Gastroesophageal sphincter (tissue), 3 donors: Measurements from ENCODE around the gene PPP2R3A.
A peak's percentile ranks its signal among the peaks of the same experiment; 100 is the strongest.

Source experiments
- CTCF ChIP-seq, 4 experiments: fragments of 200-600 bp in 2 of 4; fragments of 450-650 bp in 2 of 4; sonication (generic) in 1 of 4; IDR thresholded peaks; one replicate each; pipeline ENCODE4 v1.5.1; 2017 to 2019; ENCODE audit warnings: antibody characterized with exemption in 4 of 4, mild to moderate bottlenecking in 2 of 4, moderate library complexity in 2 of 4
- EP300 ChIP-seq: sonication (generic); formaldehyde crosslinking; IDR thresholded peaks from one replicate; pipeline ENCODE4 v1.6.1; 2017; ENCODE audit warnings: antibody characterized with exemption, mild to moderate bottlenecking
- POLR2A ChIP-seq, 2 donors: fragments of 450-650 bp; IDR thresholded peaks; one replicate each; pipeline ENCODE4 v1.6.1; 2017; ENCODE audit warnings: antibody characterized with exemption in 2 of 2, mild to moderate bottlenecking in 2 of 2, moderate library complexity in 1 of 2
- POLR2AphosphoS5 ChIP-seq: sonication (generic); formaldehyde crosslinking; IDR thresholded peaks from one replicate; pipeline ENCODE4 v1.6.1; 2017; ENCODE audit warnings: antibody characterized with exemption

DNA sequence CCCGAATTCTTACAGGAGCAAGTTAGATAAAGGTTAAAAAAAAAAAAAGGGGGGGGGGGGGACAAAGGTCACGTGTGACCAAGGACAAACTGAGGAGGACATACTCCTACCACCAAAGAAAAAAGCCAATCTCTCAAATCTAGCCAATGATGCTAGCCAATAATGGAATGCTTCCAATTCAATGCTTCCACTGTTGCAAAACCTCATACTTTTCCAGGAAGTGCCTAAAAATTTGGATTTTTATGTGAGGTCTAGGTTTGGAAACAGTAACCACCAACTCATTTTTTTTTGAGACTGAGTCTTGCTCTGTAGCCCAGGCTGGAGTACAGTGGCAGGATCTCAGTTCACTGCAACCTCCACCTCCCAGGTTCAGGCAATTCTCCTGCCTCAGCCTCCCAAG lies 219.2 kb downstream of the PPP2R3A start:
- no peak for TF ChIP-seq CTCF (IDR thresholded peaks at IDR 0.05)
- TF ChIP-seq POLR2A (IDR thresholded peaks at IDR 0.05), result no peak
- no peak for TF ChIP-seq EP300
- peak; percentile 35 for TF ChIP-seq POLR2AphosphoS5
